GM12892 (cell line): ENCODE results near the gene MS4A8.

Experiments used
- POLR2A ChIP-seq: IDR thresholded peaks from 2 replicates; pipeline ENCODE4 v1.6.1; 2011; ENCODE audit warnings: low read depth, low read length, control low read depth
- POLR2AphosphoS5 ChIP-seq: IDR thresholded peaks from 2 replicates; pipeline ENCODE4 v1.6.1; 2011; ENCODE audit warnings: low read depth, low read length, control low read depth
- TAF1 ChIP-seq: IDR thresholded peaks from 2 replicates; pipeline ENCODE4 v1.6.1; 2011; ENCODE audit warnings: low read depth, mild to moderate bottlenecking, control low read depth, low read length, borderline replicate concordance

GRCh38 chr11:60724420-60724819, 25.0 kb downstream of the MS4A8 start, which contains the start of gene MS4A18:
- TF ChIP-seq TAF1 (no peak), POLR2AphosphoS5 (no peak), POLR2A (no peak)
